ENCODE measurements around the gene CEP120. TPM values are rescaled to one million over a fixed set of nuclear protein-coding genes. Genes with fewer than 3 reads are reported as not detected.

CEP120 gene
- polyA plus RNA-seq, 2 of the 4 experiments (the other 2 are of a cell fraction) = 10.1 to 40.8 TPM

- TF ChIP-seq USF2 (IDR thresholded peaks at IDR 0.05) (no peak), CHD4 (IDR thresholded peaks at IDR 0.05; ENCODE audit: borderline replicate concordance) (no peak)
Observed at GRCh38 chr5:123305751-123306150, 117.5 kb downstream of the CEP120 start (continued).

GRCh38 chr5:123304777-123305316, 118.4 kb downstream of the CEP120 start:
- Histone ChIP-seq H3K4me1 (no peaks in the 10 kb centered on the region), H3K4me3 (no peak overlapping the region), H3K27ac (no peak overlapping the region), H3K9me3 (no peaks in the 10 kb centered on the region), H3K4me2 (no peak overlapping the region)
- POLR2A ChIA-PET = no interaction called here
- FAIRE-seq (no peak), DNase-seq (ENCODE audit: low read depth in 1 of 2, low spot score in 1 of 2) (no peak), ATAC-seq (no peak)
- TF ChIP-seq TFCP2L1 (CRISPR knock-in tag; IDR thresholded peaks at IDR 0.05) = no peak
- TF ChIP-seq PBX3 (IDR thresholded peaks at IDR 0.05) = no peak
- no peak for TF ChIP-seq HOXA7 (CRISPR knock-in tag; IDR thresholded peaks at IDR 0.05)
- no peak for TF ChIP-seq NPAS2 (CRISPR knock-in tag; IDR thresholded peaks at IDR 0.05; ENCODE audit: borderline replicate concordance)
- no peak for TF ChIP-seq CHD4 (IDR thresholded peaks at IDR 0.05; ENCODE audit: borderline replicate concordance)
- no peak for TF ChIP-seq ATOH8 (CRISPR knock-in tag; IDR thresholded peaks at IDR 0.05; ENCODE audit: low read depth)
- TF ChIP-seq CTCF (IDR thresholded peaks at IDR 0.05) = no peak
- no peak for TF ChIP-seq HOXB13 (CRISPR knock-in tag; IDR thresholded peaks at IDR 0.05; ENCODE audit: low read depth)
- TF ChIP-seq KDM5A (IDR thresholded peaks at IDR 0.05) = no peak
- no peak for TF ChIP-seq ESRRA (IDR thresholded peaks at IDR 0.05; ENCODE audit: borderline replicate concordance, low read length)
- TF ChIP-seq FOSB (CRISPR knock-in tag; IDR thresholded peaks at IDR 0.05) = no peak
- no peak for TF ChIP-seq MAX (IDR thresholded peaks at IDR 0.05)
- TF ChIP-seq CEBPB (IDR thresholded peaks at IDR 0.05) = no peak
- TF ChIP-seq FOXS1 (CRISPR knock-in tag; IDR thresholded peaks at IDR 0.05) = no peak
- TF ChIP-seq SMC3 (IDR thresholded peaks at IDR 0.05) = no peak
- TF ChIP-seq HMGXB4 (CRISPR knock-in tag; IDR thresholded peaks at IDR 0.05; ENCODE audit: borderline replicate concordance) = no peak
- TF ChIP-seq ZNF302 (CRISPR knock-in tag; IDR thresholded peaks at IDR 0.05) = no peak
- no peak for TF ChIP-seq EP300 (IDR thresholded peaks at IDR 0.05)
- no peak for TF ChIP-seq KDM1A (IDR thresholded peaks at IDR 0.05; ENCODE audit: low read depth)
- CTCF ChIA-PET = no interaction called here
